Urinary bladder (tissue), 4 donors: ENCODE data around the gene WWC2. TPM values are rescaled to one million over a fixed set of nuclear protein-coding genes. Genes with fewer than 3 reads are reported as not detected.

Source experiments
- DNase-seq: peaks from one replicate; pipeline ENCODE4 v3.0.0-alpha.2; 2015; ENCODE audit errors: extremely low spot score
- H3K27ac ChIP-seq: one replicate; pipeline ENCODE4 v1.5.1; 2013; ENCODE audit warnings: low read depth, mild to moderate bottlenecking, moderate library complexity
- H3K36me3 ChIP-seq: one replicate; pipeline ENCODE4 v1.6.1; 2013; ENCODE audit warnings: mild to moderate bottlenecking, moderate library complexity; ENCODE audit not compliant: insufficient read depth
- H3K4me1 ChIP-seq: one replicate; pipeline ENCODE4 v1.6.1; 2013; ENCODE audit warnings: mild to moderate bottlenecking, moderate library complexity; ENCODE audit not compliant: insufficient read depth
- H3K4me3 ChIP-seq: one replicate; pipeline ENCODE4 v1.5.1; 2013; ENCODE audit warnings: low read depth, low read length
- WGBS: extraction: QIAGEN DNeasy Blood & Tissue Kit; methylation state at CpG from one replicate; pipeline ENCODE4 v1.1.7; 2013; 5-methylcytosine and 5-hydroxymethylcytosine counted together
- polyA plus RNA-seq: library from polyadenylated mRNA; stranded (reverse); fragments of 200-250 nt; gene quantifications from one replicate; pipeline ENCODE4 v1.2.3, GENCODE V29; 2013
- total RNA-seq: library from RNA; depleted of rRNA; stranded (reverse); fragments of >200 nt; gene quantifications from one replicate; pipeline ENCODE4 v1.2.3, GENCODE V29; 2014
- donor health status: healthy with polysubstance abuse.
- donor health status: healthy.

The WWC2 gene
- total and polyA plus RNA-seq, 2 donors = 10.8 to 42.0 TPM

DNA sequence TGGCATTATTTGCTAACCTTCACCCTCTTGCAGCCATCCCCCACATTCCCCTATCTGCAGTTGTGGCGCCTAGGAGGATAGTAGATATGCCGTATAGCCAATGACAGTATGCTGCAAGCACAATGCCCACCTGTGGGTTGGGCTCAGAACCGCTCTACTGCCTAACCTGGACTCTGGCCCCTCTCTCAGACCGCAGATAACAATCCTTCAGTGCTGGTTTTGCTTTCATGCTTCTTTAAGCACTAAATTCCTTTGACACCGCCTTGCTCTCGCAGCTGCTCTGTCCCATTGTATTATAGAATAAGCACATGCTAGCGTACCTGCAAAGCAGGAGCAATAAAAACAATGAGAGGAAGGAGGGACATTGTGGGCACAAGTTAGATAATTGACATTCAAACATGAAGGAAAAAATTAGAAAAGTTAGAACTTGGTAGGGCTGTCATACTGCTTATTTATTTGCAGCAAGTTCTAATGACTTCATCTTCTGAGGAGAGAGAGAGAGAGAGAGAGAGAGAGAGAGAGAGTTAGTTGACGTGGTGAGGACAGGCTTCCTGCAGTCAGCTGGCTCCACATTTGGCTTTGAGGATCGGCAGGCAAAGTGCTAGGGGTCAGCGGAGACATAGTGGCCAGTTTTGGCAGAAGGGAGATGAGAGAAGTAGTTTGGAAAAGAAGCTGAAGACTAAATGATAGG is 55.8 kb downstream of the WWC2 start:
- H3K4me1 ChIP-seq = no peaks in the 10 kb centered on the region
- no peak for DNase-seq
- H3K36me3 ChIP-seq = no peaks in the 10 kb centered on the region
- no peak overlapping the region for H3K27ac ChIP-seq
- WGBS = 73% methylated on average over 10 of the region's 10 CpGs
- no peak overlapping the region for H3K4me3 ChIP-seq

DNA sequence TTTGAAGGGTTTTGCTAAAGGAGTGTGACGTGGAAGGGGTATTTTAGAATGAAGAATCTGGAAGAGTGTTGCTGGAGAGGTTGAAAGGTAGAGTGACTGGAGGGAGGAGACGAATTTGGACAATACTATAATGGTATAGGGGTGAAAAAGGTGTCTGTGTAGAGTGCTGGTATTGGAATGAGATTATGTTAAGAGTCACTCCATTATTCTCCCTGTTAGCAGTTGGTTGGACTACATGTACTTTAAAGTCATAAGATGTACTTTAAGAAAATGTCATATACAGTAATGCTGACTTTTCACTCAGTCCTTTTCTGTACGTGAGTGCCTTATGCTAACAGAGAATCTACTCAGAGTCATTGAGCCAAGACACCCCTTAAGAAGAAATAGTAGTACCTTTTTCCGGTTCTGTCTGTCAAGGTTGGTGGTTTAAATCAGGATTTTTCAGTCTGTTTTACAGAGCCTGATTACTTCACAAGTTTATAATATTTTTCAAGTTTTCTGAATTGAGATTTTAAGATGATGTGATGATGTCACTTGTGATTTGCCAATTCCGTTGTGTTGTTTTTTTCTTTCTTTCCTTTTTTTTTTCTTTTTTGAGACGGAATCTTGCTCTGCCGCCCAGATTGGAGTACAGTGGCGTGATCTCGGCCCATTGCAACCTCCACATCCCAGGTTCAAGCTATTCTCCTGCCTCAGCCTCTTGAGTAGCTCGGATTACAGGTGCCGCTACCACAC is 56.6 kb downstream of the WWC2 start:
- 94% methylated on average over 11 of the region's 11 CpGs for WGBS
- Histone ChIP-seq H3K4me3 (no peak overlapping the region), H3K27ac (no peak overlapping the region), H3K4me1 (no peaks in the 10 kb centered on the region), H3K36me3 (no peaks in the 10 kb centered on the region)
- no peak for DNase-seq

DNA sequence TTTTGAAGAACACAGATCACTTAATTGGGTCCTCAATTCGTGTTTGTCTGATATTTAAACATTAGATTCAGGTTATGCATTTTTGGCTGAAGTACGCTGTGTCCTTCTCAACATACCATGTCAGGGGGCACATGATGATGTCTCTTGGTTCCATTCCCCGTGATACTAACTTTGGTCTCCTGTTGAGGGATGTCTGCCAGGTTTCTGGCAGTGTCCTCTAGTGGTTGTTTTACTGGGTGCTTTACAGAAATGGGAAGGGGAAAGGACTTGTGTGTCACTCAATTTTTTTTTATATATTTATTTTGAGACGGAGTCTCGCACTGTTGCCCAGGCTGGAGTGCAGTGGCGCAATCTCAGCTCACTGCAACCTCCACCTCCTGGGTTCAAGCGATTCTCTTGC is 58.2 kb downstream of the WWC2 start:
- H3K36me3 ChIP-seq = no peaks in the 10 kb centered on the region
- no peaks in the 10 kb centered on the region for H3K4me1 ChIP-seq
- no peak for DNase-seq
- no peak overlapping the region for H3K4me3 ChIP-seq
- 97% methylated on average over 7 of the region's 7 CpGs for WGBS
- no peak overlapping the region for H3K27ac ChIP-seq

DNA sequence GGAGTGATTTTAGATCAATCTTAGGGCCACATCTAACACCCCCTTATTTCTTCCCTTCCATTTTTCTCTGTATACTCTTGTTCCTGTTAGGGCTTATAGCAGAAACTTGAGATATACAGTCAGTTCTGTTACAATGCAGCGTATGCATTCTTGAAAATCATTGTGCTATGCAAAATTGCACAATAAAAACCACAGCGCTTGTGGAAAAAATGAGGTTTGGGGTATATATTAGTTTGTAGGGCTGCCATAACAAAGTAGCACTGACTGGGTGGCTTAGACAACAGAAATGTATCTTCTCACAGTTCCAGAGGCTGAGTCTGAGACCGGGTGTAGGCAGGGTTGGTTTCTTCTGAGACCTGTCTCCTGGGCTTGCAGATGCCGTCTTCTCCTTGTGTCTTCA is 59.0 kb downstream of the WWC2 start:
- Histone ChIP-seq H3K4me1 (no peaks in the 10 kb centered on the region), H3K27ac (no peak overlapping the region), H3K4me3 (no peak overlapping the region), H3K36me3 (no peaks in the 10 kb centered on the region)
- no peak for DNase-seq
- WGBS = 69% methylated on average over 4 of the region's 4 CpGs

DNA sequence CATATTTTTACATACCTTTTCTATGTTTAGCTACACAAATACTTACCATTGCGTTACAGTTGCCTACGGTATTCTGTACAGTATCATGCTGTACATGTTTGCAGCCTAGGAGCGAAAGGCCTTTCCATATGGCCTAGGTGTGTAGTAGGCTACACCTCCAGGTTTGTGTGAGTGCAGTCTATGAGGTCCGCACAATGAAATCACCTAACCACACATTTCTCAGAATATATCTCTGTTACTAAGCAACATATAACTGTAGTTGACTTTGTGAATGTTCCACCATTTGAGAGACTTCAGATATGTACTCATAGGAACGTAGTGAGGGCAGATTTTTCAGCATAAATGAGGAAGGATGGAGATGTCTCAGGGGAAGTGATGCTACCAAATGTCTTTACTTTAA is 62.6 kb downstream of the WWC2 start:
- DNase-seq = no peak
- 98% methylated on average over 5 of the region's 5 CpGs for WGBS
- H3K36me3 ChIP-seq = no peaks in the 10 kb centered on the region
- no peak overlapping the region for H3K27ac ChIP-seq
- H3K4me3 ChIP-seq = no peak overlapping the region
- no peaks in the 10 kb centered on the region for H3K4me1 ChIP-seq

DNA sequence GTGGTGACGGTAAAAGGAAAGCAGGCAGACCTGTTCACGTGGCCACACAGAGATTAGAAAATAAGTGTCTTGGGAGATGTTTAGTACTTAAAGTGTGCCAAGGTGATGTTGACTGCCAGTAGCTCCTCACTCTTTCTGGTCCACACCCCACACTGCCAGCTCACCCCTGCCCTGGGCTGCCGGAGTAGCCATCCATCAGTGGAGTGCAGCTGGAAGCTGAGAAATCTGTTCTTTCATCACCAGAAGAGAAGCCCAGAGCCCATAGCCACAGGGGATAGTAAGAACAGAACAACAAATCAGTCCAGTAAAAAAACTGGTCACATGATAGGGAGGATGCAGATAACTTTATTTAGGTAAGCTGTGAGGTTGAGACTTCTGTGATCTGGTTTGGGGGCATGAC is 64.1 kb downstream of the WWC2 start:
- no peak for DNase-seq
- H3K4me3 ChIP-seq = no peak overlapping the region
- H3K27ac ChIP-seq = no peak overlapping the region
- no peaks in the 10 kb centered on the region for H3K36me3 ChIP-seq
- H3K4me1 ChIP-seq = no peaks in the 10 kb centered on the region
- WGBS = 80% methylated on average over 3 of the region's 3 CpGs

DNA sequence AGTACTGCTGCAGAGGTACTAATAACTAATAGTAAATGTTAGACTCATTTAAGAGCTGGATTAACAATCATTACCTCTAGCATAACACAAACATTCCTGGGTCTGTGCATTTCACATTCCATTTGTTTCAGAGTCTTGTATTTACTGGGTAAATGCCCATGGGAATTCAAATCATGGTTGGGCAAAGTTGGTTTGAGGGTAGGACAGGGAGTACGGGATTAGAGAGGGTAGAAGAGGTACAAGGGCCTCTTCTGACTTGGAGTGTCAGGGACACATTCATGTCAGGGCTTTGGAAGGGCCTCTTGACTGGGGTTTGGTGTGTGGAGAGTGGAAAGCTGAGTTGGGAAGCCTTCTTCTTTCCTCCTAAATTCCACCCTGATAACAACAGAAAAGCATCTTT is 65.9 kb downstream of the WWC2 start:
- H3K4me1 ChIP-seq = no peaks in the 10 kb centered on the region
- no peak for DNase-seq
- H3K27ac ChIP-seq = no peak overlapping the region
- 74% methylated on average over 1 of the region's 1 CpG for WGBS
- H3K36me3 ChIP-seq = no peaks in the 10 kb centered on the region
- no peak overlapping the region for H3K4me3 ChIP-seq

DNA sequence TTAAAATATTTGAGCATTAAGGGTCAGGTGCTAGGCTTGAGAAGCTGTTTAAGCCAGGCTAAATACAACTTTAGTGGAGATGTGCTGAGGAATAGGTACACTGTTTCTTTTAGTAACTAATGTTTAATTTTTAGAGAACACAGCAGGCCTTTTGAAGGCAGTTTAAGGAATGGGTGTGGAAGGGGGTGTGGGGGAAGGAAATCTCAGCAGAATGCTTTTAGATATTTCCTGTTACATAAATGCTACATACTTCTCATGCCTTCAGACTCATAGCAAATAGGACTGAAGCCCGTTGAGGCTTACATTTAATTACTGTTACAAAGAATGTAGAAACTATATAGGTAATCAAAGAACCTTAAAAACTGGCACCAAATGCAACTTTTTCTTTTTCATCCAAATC is 66.3 kb downstream of the WWC2 start:
- Histone ChIP-seq H3K27ac (no peak overlapping the region), H3K4me1 (no peaks in the 10 kb centered on the region), H3K36me3 (no peaks in the 10 kb centered on the region), H3K4me3 (no peak overlapping the region)
- no peak for DNase-seq
- WGBS = 12% methylated on average over 1 of the region's 1 CpG

DNA sequence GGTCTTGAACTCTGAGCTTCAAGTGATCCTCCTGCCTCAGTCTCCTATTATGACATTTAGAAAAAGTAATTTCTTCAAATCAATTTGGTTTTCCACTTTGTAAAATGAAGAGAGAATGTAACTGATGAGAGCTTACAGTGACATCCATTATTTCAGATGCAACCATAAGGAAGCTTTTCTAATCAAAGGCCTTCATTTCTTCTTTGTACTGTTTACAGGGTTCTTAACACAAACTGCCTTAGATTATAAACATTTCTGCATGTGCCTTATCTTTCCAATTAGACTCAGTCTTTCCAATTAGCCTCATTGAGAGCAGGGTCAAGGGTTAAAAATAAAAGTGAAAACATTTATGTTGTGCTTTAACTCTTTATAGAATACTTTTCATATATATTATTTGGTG is 71.8 kb downstream of the WWC2 start:
- no peak overlapping the region for H3K4me3 ChIP-seq
- no peak for DNase-seq
- no peak overlapping the region for H3K27ac ChIP-seq
- no peaks in the 10 kb centered on the region for H3K36me3 ChIP-seq
- H3K4me1 ChIP-seq = no peaks in the 10 kb centered on the region

DNA sequence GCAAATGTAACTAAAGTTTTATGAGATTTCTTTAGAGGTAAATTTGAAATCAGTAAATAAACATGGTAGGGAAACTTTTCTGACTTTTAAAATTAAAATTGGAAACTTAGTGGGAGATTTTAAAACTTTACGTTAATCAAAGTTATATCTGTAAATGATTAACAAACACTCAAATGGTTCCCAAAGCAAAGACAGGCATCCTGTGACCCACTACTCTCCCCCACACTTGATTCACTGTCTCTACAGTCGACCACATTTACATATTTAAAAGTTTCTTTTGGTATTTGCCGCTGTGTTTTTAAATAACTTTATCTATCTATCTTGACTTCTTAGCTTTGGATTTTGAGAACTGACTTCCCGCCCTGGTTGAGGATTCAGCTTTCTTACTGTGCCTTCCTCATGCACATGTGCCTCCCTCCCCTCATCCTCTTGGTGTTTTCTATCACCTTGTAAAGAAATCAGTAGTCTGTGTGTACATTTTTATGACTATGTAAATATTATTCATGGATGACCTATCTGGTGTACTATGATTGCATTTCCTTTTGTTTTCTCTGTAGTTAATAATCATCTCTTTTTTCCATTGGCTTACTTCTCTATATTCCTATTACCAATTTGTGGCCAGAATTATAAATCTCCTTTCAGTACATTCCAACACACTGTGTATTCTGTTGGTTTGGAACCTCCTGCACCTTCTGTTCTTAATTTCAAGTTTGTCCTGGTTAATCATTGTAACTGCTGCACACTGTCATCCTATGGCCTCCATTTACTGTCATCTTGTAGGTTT is 72.6 kb downstream of the WWC2 start:
- Histone ChIP-seq H3K4me3 (no peak overlapping the region), H3K4me1 (no peaks in the 10 kb centered on the region), H3K36me3 (no peaks in the 10 kb centered on the region), H3K27ac (no peak overlapping the region)
- no peak for DNase-seq
- WGBS = 73% methylated on average over 4 of the region's 4 CpGs

DNA sequence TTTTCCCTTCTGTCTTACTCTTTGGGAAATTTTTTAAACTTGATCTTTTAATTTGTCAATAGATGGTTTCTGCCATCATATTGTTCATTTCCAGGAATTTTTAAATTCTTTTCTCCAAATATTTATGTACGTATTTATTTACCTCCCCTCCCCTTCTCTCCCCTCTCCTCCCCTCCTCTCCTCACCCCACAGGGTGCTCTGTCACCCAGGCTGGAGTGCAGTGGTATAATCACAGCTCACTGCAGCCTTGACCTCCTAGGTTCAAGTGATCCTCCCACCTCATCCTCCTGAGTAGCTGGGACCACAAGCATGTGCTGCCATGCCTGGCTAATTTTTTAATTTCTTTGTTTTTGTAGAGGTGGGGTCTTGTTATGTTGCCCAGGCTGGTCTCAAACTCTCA is 73.8 kb downstream of the WWC2 start:
- no peak overlapping the region for H3K27ac ChIP-seq
- H3K4me1 ChIP-seq = no peaks in the 10 kb centered on the region
- 100% methylated on average over 1 of the region's 1 CpG for WGBS

DNA sequence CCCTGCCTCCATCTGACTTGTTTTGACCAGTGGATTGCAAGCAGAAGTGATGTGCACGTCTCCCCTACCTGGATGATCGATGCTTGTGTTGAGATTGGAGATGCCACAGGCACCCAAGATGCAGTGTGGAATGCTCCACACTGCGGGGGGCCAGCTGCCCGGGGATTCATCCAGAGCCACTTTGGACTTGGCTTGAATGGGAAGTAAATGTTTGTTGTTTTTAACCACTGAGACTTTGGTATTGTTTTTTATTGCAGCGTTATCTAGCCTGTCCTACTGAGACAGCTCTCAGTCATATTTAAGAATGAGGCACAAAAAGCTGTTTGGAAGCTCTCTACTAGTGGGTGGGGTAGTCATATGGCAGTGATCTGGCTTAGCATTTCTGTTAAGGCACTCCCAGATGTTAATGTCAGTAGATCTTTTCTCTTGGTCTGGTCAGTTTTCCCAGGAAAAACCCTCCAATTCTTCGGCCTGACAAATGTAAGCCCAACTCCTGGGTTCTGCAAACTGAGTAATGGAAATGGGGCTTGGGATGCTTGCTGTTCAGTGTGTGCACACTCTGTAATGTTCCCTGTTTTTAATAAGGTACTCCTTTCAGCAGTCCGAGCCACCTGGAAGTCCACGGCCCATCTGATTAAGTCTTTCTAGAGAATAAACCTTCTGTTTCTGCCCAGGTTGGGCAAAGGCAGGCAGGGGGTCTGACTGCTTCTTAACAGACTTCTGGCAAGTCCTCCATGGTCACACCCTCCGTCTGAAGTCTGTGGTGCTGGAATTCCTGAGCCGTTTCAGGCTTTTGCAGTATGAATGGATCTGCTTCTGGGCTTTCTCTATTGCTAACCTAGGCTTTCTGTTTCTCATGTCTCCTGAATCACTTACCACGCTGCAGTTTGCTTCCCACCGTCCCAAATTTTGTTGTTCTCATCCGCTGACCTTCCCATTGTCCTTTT is 74.8 kb downstream of the WWC2 start:
- Histone ChIP-seq H3K4me1 (no peaks in the 10 kb centered on the region), H3K27ac (no peak overlapping the region), H3K36me3 (no peaks in the 10 kb centered on the region), H3K4me3 (no peak overlapping the region)
- no peak for DNase-seq
- WGBS = 59% methylated on average over 13 of the region's 13 CpGs

More for the DNA sequence above, 73.8 kb downstream of the WWC2 start:
- Histone ChIP-seq H3K36me3 (no peaks in the 10 kb centered on the region), H3K4me3 (no peak overlapping the region)
- DNase-seq = no peak

DNA sequence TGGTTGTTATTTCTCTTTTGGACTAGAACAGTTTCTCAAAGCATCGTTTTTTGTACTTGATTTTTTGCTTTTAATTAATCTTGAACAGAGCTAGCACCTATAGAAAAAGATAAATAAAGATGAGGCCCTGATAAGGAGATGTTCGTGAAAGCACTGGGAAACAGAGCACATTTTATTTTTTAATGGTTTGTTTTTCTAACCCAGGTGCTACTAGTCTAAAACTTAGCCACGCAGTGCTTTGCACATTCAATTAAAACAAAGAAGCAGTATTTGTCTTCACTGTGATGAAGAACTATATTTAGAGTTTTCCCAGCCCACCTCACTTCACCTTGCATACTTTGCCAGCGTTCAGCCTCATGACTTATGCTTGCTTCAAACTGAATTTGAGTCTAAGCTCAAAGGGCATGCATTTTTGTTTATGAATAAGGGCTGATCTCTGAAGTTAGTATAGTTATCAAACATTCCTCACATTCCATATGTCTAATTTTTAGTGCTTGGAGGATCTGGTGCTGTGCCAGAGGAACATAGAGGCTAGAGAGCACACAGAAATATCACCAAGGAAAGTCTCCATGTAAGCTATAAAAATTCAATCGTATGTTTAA is 76.7 kb downstream of the WWC2 start:
- Histone ChIP-seq H3K4me1 (no peaks in the 10 kb centered on the region), H3K36me3 (no peaks in the 10 kb centered on the region), H3K27ac (no peak overlapping the region), H3K4me3 (no peak overlapping the region)
- 37% methylated on average over 5 of the region's 5 CpGs for WGBS
- DNase-seq = no peak
